ENCODE data around the gene LIX1L. TPM values are rescaled to one million over a fixed set of nuclear protein-coding genes. Genes with fewer than 3 reads are reported as not detected.

LIX1L gene
- polyA plus RNA-seq, 1 donor (not counting 4 experiments of a cell fraction or from before 2014, with no cell fraction given), result 20.0 TPM

DNA sequence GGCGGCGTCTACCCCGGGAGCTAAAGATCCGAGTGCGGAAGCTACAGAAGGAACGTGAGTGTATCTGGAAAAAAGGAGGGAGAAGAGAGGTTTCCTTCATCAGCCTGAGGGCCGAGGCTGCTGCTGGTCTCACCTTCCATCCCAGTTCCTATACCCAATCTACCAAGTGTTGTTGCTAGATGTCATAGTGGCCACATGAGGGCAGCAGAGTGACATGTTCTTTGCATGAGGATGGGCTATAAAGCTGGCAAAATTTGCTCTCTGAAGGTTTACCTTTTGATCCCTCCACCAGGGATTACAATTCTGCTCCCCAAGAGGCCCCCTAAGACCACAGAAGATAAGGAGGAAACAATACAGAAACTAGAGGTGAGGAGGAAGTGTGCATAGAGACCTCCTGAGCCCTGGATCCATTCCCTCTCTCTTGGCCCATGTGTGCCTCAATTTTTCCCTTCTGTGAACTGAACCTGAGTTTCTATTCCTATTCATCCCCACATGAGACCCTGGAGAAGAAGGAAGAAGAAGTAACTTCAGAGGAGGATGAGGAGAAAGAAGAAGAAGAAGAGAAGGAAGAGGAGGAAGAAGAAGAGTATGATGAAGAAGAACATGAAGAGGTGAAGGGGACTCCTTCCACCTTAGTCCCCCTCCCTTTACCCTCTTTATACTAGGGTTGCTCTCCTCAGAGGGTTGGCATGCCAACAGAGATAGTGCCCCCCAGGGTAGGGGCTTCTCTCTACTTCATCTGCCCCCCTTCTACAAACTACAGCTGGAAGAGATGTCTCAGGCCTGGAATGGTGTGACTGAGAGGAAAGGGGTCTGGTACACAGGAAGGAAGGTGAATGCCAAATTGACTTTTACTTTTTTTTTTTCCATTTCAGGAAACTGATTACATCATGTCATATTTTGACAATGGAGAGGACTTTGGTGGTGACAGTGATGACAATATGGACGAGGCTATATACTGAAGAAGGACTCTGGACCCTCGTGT lies 20.0 kb upstream of the LIX1L start:
- FAIRE-seq, result peak; percentile 86

DNA sequence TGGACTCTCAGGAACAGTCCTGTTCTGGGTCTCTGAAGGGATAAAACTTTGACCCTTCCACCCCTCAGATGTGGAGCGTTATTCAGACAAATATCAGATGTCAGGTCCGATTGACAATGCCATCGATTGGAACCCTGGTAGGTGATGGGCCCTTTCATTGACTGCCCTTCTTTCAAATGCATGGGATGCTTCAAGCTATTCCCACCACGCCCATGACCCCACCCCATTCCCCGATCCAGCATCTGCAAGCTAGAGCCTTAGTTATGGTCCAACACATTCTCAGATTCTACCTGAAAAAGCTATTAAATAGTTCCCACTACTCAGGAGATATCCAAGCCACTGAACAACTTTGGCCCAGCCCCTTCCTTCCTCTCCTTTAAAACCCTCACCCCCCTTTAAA lies 19.2 kb upstream of the LIX1L start:
- dilution Hi-C loops (cut with MboI; ENCODE audit: extremely low pct_ligation_motif_present, low sequenced_read_pairs), result no loop called here
- H3K9ac ChIP-seq (ENCODE audit: control insufficient read depth, extremely low read depth, insufficient read depth, low read length), result no peak overlapping the region
- FAIRE-seq (no peak), DNase-seq (ENCODE audit: low read depth, low spot score) (no peak)
- H3K36me3 ChIP-seq (ENCODE audit: control insufficient read depth in 2 of 2, extremely low read depth in 1 of 2, insufficient read depth in 2 of 2, low read length in 2 of 2), result no peaks in the 10 kb centered on the region
- no peak overlapping the region for H3K27ac ChIP-seq (ENCODE audit: control insufficient read depth, insufficient read depth, low read length)
- no peaks in the 10 kb centered on the region for H3K9me3 ChIP-seq (ENCODE audit: control insufficient read depth, low read depth, low read length)
- H3K27me3 ChIP-seq (ENCODE audit: control insufficient read depth, extremely low read depth, insufficient read depth, low read length), result no peaks in the 10 kb centered on the region
- H3K4me3 ChIP-seq (ENCODE audit: control insufficient read depth in 2 of 3, extremely low read depth in 1 of 3, insufficient read depth in 2 of 3, low read depth in 1 of 3, low read length in 3 of 3), result no peak overlapping the region
- peaks cover 32% of the 10 kb centered on the region for H3K4me1 ChIP-seq (ENCODE audit: control insufficient read depth, extremely low read depth, insufficient read depth, low read length)
- no peaks in the 10 kb centered on the region for H3K9me1 ChIP-seq (ENCODE audit: control insufficient read depth, extremely low read depth, insufficient read depth, low read length)
- peak overlapping the region; percentile 53 for H2AFZ ChIP-seq (ENCODE audit: control insufficient read depth, low read length)
- H3K79me2 ChIP-seq (ENCODE audit: control insufficient read depth, insufficient read depth, low read length), result no peaks in the 10 kb centered on the region
- TF ChIP-seq, protein P1, sequence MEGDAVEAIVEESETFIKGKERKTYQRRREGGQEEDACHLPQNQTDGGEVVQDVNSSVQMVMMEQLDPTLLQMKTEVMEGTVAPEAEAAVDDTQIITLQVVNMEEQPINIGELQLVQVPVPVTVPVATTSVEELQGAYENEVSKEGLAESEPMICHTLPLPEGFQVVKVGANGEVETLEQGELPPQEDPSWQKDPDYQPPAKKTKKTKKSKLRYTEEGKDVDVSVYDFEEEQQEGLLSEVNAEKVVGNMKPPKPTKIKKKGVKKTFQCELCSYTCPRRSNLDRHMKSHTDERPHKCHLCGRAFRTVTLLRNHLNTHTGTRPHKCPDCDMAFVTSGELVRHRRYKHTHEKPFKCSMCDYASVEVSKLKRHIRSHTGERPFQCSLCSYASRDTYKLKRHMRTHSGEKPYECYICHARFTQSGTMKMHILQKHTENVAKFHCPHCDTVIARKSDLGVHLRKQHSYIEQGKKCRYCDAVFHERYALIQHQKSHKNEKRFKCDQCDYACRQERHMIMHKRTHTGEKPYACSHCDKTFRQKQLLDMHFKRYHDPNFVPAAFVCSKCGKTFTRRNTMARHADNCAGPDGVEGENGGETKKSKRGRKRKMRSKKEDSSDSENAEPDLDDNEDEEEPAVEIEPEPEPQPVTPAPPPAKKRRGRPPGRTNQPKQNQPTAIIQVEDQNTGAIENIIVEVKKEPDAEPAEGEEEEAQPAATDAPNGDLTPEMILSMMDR (optimal IDR thresholded peaks at IDR 0.05 in 1 of 3, IDR thresholded peaks at IDR 0.05 in 1 of 3, conservative IDR thresholded peaks at IDR 0.05 in 1 of 3; ENCODE audit: extremely low read depth in 1 of 3, insufficient read depth in 2 of 3, low read length in 3 of 3), result no peak
- TF ChIP-seq EZH2 (IDR thresholded peaks at IDR 0.05; ENCODE audit: low read length), result no peak
- no peaks in the 10 kb centered on the region for H4K20me1 ChIP-seq (ENCODE audit: control insufficient read depth, extremely low read depth, insufficient read depth, low read length)
- no peak overlapping the region for H3K4me2 ChIP-seq (ENCODE audit: control insufficient read depth, extremely low read depth, insufficient read depth, low read depth, low read length)

More for the DNA sequence above, 20.0 kb upstream of the LIX1L start:
- Histone ChIP-seq H3K36me3 (ENCODE audit: control insufficient read depth in 2 of 2, extremely low read depth in 1 of 2, insufficient read depth in 2 of 2, low read length in 2 of 2) (no peaks in the 10 kb centered on the region), H3K9me3 (ENCODE audit: control insufficient read depth, low read depth, low read length) (no peaks in the 10 kb centered on the region), H3K4me2 (ENCODE audit: control insufficient read depth, extremely low read depth, insufficient read depth, low read depth, low read length) (no peak overlapping the region), H4K20me1 (ENCODE audit: control insufficient read depth, extremely low read depth, insufficient read depth, low read length) (no peaks in the 10 kb centered on the region), H3K4me3 (ENCODE audit: control insufficient read depth in 2 of 3, extremely low read depth in 1 of 3, insufficient read depth in 2 of 3, low read depth in 1 of 3, low read length in 3 of 3) (no peak overlapping the region), H2AFZ (ENCODE audit: control insufficient read depth, low read length) (peak overlapping the region; percentile 67), H3K9ac (ENCODE audit: control insufficient read depth, extremely low read depth, insufficient read depth, low read length) (no peak overlapping the region), H3K4me1 (ENCODE audit: control insufficient read depth, extremely low read depth, insufficient read depth, low read length) (peaks cover 32% of the 10 kb centered on the region), H3K27me3 (ENCODE audit: control insufficient read depth, extremely low read depth, insufficient read depth, low read length) (no peaks in the 10 kb centered on the region), H3K9me1 (ENCODE audit: control insufficient read depth, extremely low read depth, insufficient read depth, low read length) (no peaks in the 10 kb centered on the region), H3K79me2 (ENCODE audit: control insufficient read depth, insufficient read depth, low read length) (no peaks in the 10 kb centered on the region), H3K27ac (ENCODE audit: control insufficient read depth, insufficient read depth, low read length) (peak overlapping the region; percentile 88)
- dilution Hi-C loops (cut with MboI; ENCODE audit: extremely low pct_ligation_motif_present, low sequenced_read_pairs), result no loop called here
- TF ChIP-seq, protein P1 (optimal IDR thresholded peaks at IDR 0.05 in 1 of 3, IDR thresholded peaks at IDR 0.05 in 1 of 3, conservative IDR thresholded peaks at IDR 0.05 in 1 of 3; ENCODE audit: extremely low read depth in 1 of 3, insufficient read depth in 2 of 3, low read length in 3 of 3), result peak; percentile 75 to 97 (median 90)
- TF ChIP-seq EZH2 (IDR thresholded peaks at IDR 0.05; ENCODE audit: low read length), result no peak
- DNase-seq (ENCODE audit: low read depth, low spot score), result no peak
